HT1080 (cell line): ENCODE measurements around the gene TFCP2. TPM values are rescaled to one million over a fixed set of nuclear protein-coding genes. Genes with fewer than 3 reads are reported as not detected.

ENCODE experiments used
- DNase-seq: peaks from one replicate; pipeline ENCODE4 v3.0.0-alpha.2; 2015; ENCODE audit warnings: low read depth
- total RNA-seq: library from RNA; depleted of rRNA; stranded (reverse); fragments of >200 nt; shearing (Covaris generic); gene quantifications from 2 replicates; pipeline ENCODE4 v1.2.3, GENCODE V29; 2014

Gene TFCP2
- total RNA-seq, 1 experiment from 2014 or later, result 14.8 TPM

- no peak for DNase-seq
These were observed 25.0 kb upstream of the TFCP2 start for GRCh38 chr12:51197736-51198567.

GRCh38 chr12:51196547-51196946, 23.6 kb upstream of the TFCP2 start:
- no peak for DNase-seq

- no peak for DNase-seq
These were observed 22.9 kb upstream of the TFCP2 start for GRCh38 chr12:51195841-51196240.

GRCh38 chr12:51192284-51192671, 19.3 kb upstream of the TFCP2 start:
- no peak for DNase-seq

GRCh38 chr12:51191516-51192283, 18.8 kb upstream of the TFCP2 start:
- no peak for DNase-seq

GRCh38 chr12:51190820-51191219, 17.9 kb upstream of the TFCP2 start:
- DNase-seq, result no peak

- no peak for DNase-seq
These were observed 16.9 kb upstream of the TFCP2 start for GRCh38 chr12:51189790-51190355.

GRCh38 chr12:51188359-51189051, 15.6 kb upstream of the TFCP2 start:
- DNase-seq, result no peak

GRCh38 chr12:51187370-51187987, 14.5 kb upstream of the TFCP2 start:
- no peak for DNase-seq

GRCh38 chr12:51186465-51187085, 13.6 kb upstream of the TFCP2 start:
- no peak for DNase-seq

GRCh38 chr12:51185171-51185717, 12.3 kb upstream of the TFCP2 start:
- no peak for DNase-seq

GRCh38 chr12:51183816-51184215, 10.9 kb upstream of the TFCP2 start:
- DNase-seq, result peak; percentile 49

- DNase-seq, result no peak
These were observed 10.4 kb upstream of the TFCP2 start for GRCh38 chr12:51183349-51183748.

- DNase-seq, result no peak
These were observed 8.6 kb upstream of the TFCP2 start for GRCh38 chr12:51181558-51181957.

GRCh38 chr12:51177897-51178296, 5.0 kb upstream of the TFCP2 start:
- no peak for DNase-seq

GRCh38 chr12:51174501-51174900, 1.6 kb upstream of the TFCP2 start:
- DNase-seq, result no peak

GRCh38 chr12:51171884-51172514, 936 bp downstream of the TFCP2 start:
- DNase-seq, result peak; percentile 18

- no peak for DNase-seq
These were observed 9.1 kb downstream of the TFCP2 start for GRCh38 chr12:51163795-51164194.

GRCh38 chr12:51162217-51162616, 10.7 kb downstream of the TFCP2 start:
- no peak for DNase-seq
